Glutamatergic neuron (in vitro differentiated cells): ENCODE data around the gene NBEAL1. TPM values are rescaled to one million over a fixed set of nuclear protein-coding genes. Genes with fewer than 3 reads are reported as not detected.
A peak's percentile ranks its signal among the peaks of the same experiment; 100 is the strongest.
"Not testable (repeated sequence)": the region's sequence is repeated elsewhere in the genome, so short reads cannot be mapped to it uniquely, and the experiment has no call there.

Source experiments
- DNase-seq: peaks from one replicate; pipeline ENCODE4 v3.0.0; 2022
- H3K27ac Mint-ChIP-seq: one replicate; pipeline ENCODE4 v1.8.0; 2020; ENCODE audit warnings: mild to moderate bottlenecking, mixed read lengths, inconsistent platforms; ENCODE audit not compliant: unreplicated experiment
- H3K27me3 Mint-ChIP-seq: one replicate; pipeline ENCODE4 v1.8.0; 2020; ENCODE audit warnings: mild to moderate bottlenecking, moderate library complexity, mixed read lengths, inconsistent platforms; ENCODE audit not compliant: unreplicated experiment
- H3K36me3 Mint-ChIP-seq: one replicate; pipeline ENCODE4 v1.8.0; 2020; ENCODE audit warnings: mild to moderate bottlenecking, mixed read lengths, inconsistent platforms; ENCODE audit not compliant: unreplicated experiment
- H3K4me1 Mint-ChIP-seq: one replicate; pipeline ENCODE4 v1.8.0; 2020; ENCODE audit warnings: mild to moderate bottlenecking, low read depth, mixed read lengths, inconsistent platforms; ENCODE audit not compliant: unreplicated experiment
- H3K4me3 Mint-ChIP-seq: one replicate; pipeline ENCODE4 v1.8.0; 2020; ENCODE audit warnings: mild to moderate bottlenecking, mixed read lengths, inconsistent platforms; ENCODE audit not compliant: unreplicated experiment
- H3K9me3 Mint-ChIP-seq: one replicate; pipeline ENCODE4 v1.8.0; 2020; ENCODE audit warnings: mild to moderate bottlenecking, moderate library complexity, mixed read lengths, inconsistent platforms; ENCODE audit not compliant: unreplicated experiment
- total RNA-seq: library from RNA; stranded (reverse); fragmentation: NEBNext Ultra II Directional; extraction: Animal tissue kit (Norgen Biotek cat#: 25700); gene quantifications from one replicate; pipeline ENCODE4 v1.2.1, GENCODE V29; 2021; ENCODE audit not compliant: unreplicated experiment
- TF ChIP-seq, protein P1 (sequence below): fragments of 200-600 bp; sonication (generic); IDR thresholded peaks from one replicate; pipeline ENCODE4 v1.5.0; 2021; ENCODE audit not compliant: partially characterized antibody, unreplicated experiment

Gene NBEAL1
- total RNA-seq, 1 donor from 2014 or later: 19.0 TPM

DNA sequence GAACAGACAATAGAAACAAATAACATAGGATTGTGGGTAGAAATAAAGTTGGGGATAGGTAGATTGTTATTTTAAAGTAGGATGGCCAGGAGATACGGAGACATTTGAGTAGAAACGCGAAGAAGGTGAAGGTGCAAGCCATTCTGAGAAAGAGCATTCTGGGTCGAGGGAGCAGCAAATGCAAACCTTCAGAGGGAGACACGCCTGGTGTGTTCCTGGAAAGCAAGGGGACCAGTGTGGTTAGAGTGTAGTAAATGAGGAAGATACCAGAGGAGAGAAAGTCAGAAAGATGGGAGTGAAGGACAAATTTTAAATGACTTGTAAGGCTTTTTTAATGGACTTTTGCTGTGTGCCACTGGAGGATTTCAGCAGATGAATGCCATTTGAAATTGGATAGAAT lies 225.8 kb downstream of the NBEAL1 start:
- Mint-ChIP-seq H3K9me3 (peaks cover 6% of the 10 kb centered on the region), H3K27me3 (no peaks in the 10 kb centered on the region), H3K4me1 (peaks cover 5% of the 10 kb centered on the region), H3K4me3 (peak overlapping the region; percentile 97), H3K27ac (peak overlapping the region; percentile 10), H3K36me3 (peaks cover 5% of the 10 kb centered on the region)
- TF ChIP-seq, protein P1, sequence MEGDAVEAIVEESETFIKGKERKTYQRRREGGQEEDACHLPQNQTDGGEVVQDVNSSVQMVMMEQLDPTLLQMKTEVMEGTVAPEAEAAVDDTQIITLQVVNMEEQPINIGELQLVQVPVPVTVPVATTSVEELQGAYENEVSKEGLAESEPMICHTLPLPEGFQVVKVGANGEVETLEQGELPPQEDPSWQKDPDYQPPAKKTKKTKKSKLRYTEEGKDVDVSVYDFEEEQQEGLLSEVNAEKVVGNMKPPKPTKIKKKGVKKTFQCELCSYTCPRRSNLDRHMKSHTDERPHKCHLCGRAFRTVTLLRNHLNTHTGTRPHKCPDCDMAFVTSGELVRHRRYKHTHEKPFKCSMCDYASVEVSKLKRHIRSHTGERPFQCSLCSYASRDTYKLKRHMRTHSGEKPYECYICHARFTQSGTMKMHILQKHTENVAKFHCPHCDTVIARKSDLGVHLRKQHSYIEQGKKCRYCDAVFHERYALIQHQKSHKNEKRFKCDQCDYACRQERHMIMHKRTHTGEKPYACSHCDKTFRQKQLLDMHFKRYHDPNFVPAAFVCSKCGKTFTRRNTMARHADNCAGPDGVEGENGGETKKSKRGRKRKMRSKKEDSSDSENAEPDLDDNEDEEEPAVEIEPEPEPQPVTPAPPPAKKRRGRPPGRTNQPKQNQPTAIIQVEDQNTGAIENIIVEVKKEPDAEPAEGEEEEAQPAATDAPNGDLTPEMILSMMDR: no peak
- DNase-seq: no peak

DNA sequence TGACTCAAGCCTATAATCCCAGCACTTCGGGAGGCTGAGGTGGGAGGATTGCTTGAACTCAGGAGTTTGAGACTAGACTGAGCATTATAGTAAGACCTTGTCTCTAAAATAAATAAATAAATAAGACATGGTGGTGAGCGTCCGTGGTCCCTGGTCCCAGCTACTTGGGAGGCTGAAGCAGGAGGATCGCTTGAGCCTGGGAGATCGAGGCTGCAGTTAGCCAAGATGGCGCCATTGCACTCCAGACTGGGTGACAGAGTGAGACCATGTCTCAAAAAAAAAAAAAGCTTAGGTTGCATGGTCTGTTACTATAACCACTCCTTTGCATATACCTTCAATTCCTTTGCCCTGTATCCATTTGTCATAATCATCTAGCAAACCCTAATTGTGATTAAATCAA lies 227.8 kb downstream of the NBEAL1 start:
- Mint-ChIP-seq H3K27me3 (no peaks in the 10 kb centered on the region), H3K4me1 (peaks cover 5% of the 10 kb centered on the region), H3K4me3 (no peak overlapping the region), H3K9me3 (peaks cover 6% of the 10 kb centered on the region), H3K36me3 (peaks cover 5% of the 10 kb centered on the region), H3K27ac (no peak overlapping the region)
- DNase-seq: no peak
- TF ChIP-seq, protein P1: no peak

GRCh38 chr2:203246646-203247045 lies 232.0 kb downstream of the NBEAL1 start:
- no peaks in the 10 kb centered on the region for H3K9me3 Mint-ChIP-seq
- no peaks in the 10 kb centered on the region for H3K27me3 Mint-ChIP-seq
- no peak for DNase-seq
- H3K27ac Mint-ChIP-seq: no peak overlapping the region
- no peaks in the 10 kb centered on the region for H3K36me3 Mint-ChIP-seq
- TF ChIP-seq, protein P1: no peak
- no peak overlapping the region for H3K4me3 Mint-ChIP-seq
- no peaks in the 10 kb centered on the region for H3K4me1 Mint-ChIP-seq

DNA sequence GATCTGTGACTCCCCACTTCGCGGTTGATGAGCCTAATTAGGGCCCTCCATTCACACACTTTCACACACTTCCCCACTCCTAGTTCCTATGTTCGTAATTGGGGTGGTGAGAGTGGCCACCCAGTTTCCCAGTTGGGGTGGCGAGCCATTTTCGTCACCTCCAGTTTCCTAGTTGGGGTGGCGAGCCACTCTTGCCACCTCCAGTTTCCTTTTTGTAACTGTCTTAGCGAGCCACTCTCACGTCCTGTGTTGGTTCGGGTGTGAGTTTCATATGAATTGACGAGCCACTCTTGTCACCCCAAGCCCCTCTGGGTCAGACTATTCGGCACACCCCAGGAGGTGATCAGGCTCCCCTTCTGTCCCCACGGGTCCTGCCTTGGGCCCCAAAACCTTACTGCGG lies 238.1 kb downstream of the NBEAL1 start:
- no peak overlapping the region for H3K4me3 Mint-ChIP-seq
- H3K9me3 Mint-ChIP-seq: no peaks in the 10 kb centered on the region
- no peak overlapping the region for H3K27ac Mint-ChIP-seq
- DNase-seq: no peak
- no peaks in the 10 kb centered on the region for H3K4me1 Mint-ChIP-seq
- no peaks in the 10 kb centered on the region for H3K27me3 Mint-ChIP-seq
- no peaks in the 10 kb centered on the region for H3K36me3 Mint-ChIP-seq
- TF ChIP-seq, protein P1: no peak

DNA sequence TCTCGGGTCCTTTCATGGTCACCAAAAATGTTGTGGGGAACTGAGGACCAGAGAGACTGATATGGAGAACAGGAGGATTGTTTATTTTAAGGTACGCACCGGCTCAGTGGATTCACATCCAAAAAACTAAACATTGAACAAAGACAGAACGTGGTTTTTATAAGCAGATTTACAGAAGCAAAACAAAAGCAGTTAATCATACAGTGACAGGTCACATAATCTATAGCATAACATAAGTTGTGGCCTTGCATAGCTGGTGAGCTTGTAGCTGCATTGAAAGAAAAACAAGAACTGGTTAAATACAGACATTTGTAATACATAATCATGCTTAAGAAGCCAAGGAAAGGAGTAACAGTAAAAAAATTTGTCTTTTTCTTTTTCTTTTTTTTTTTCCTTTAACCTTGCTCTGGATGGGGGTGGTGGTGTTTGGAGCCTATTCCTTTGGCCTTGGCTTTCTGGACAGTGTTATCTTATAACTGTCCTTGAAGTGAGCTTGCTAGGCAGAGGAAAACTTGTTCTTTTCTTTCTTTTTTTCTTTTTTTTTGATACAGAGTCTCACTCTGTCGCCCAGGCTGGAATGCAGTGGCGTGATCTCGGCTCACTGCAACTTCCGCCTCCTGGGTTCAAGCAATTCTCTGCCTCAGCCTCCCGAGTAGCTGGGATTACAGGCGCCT lies 238.9 kb downstream of the NBEAL1 start:
- not testable (repeated sequence) for H3K4me1 Mint-ChIP-seq, DNase-seq, H3K27me3 Mint-ChIP-seq, H3K27ac Mint-ChIP-seq, H3K36me3 Mint-ChIP-seq, H3K4me3 Mint-ChIP-seq, H3K9me3 Mint-ChIP-seq
